Thyroid gland (tissue), 4 donors: ENCODE results near the gene HYAL4. TPM values are rescaled to one million over a fixed set of nuclear protein-coding genes. Genes with fewer than 3 reads are reported as not detected.

Experiments used
- DNase-seq, 2 donors: peaks; one replicate each; pipeline ENCODE4 v3.0.0-alpha.2; 2019
- H3K27ac ChIP-seq, 3 donors: fragments of 200-600 bp; sonication (generic); 1 replicate in 2 of 3; 2 replicates in 1 of 3; pipeline ENCODE4 v1.5.1; 2016 to 2019; ENCODE audit warnings: mild to moderate bottlenecking in 1 of 3, moderate library complexity in 1 of 3
- H3K27me3 ChIP-seq: fragments of 200-600 bp; sonication (generic); one replicate; pipeline ENCODE4 v1.5.1; 2019
- H3K36me3 ChIP-seq, 2 donors: fragments of 200-600 bp; sonication (generic); one replicate each; pipeline ENCODE4 v1.5.1; 2016 to 2019
- H3K4me1 ChIP-seq, 2 donors: fragments of 200-600 bp; sonication (generic); one replicate each; pipeline ENCODE4 v1.5.1; 2017 to 2019
- H3K4me3 ChIP-seq, 3 donors: fragments of 200-600 bp; sonication (generic); replicated peaks in 1 of 3; 1 replicate in 2 of 3; 2 replicates in 1 of 3; pipeline ENCODE4 v1.5.1; 2016; ENCODE audit warnings: mild to moderate bottlenecking in 1 of 3
- H3K9me3 ChIP-seq: fragments of 200-600 bp; sonication (generic); one replicate; pipeline ENCODE4 v1.5.1; 2017
- CTCF ChIP-seq, 6 experiments: fragments of 200-600 bp in 3 of 6; fragments of 450-650 bp in 3 of 6; sonication (generic) in 3 of 6; IDR thresholded peaks; one replicate each; pipeline ENCODE4 v1.5.1; 2016 to 2019; ENCODE audit warnings: antibody characterized with exemption in 6 of 6, mild to moderate bottlenecking in 2 of 6, inconsistent platforms in 1 of 6, moderate library complexity in 1 of 6
- POLR2A ChIP-seq, 2 donors: fragments of 450-650 bp; IDR thresholded peaks; one replicate each; pipeline ENCODE4 v1.6.1; 2017; ENCODE audit warnings: antibody characterized with exemption in 2 of 2, mild to moderate bottlenecking in 2 of 2, moderate library complexity in 1 of 2
- WGBS, 2 donors: methylation state at CpG; one replicate each; pipeline ENCODE4 v1.1.5; 2017; 5-methylcytosine and 5-hydroxymethylcytosine counted together
- intact Hi-C: fragments of 100-400 bp; cut with DNase I; formaldehyde crosslinking; loops from one replicate; pipeline ENCODE4 v1.15.1; 2023
- total RNA-seq, 4 donors: library from RNA; depleted of rRNA; stranded (reverse); fragments of >200 nt; gene quantifications; one replicate each; pipeline ENCODE4 v1.2.3, GENCODE V29; 2016

The HYAL4 gene
- total RNA-seq, 4 donors from 2014 or later = 0.13 to 0.89 TPM; not detected in 2

DNA sequence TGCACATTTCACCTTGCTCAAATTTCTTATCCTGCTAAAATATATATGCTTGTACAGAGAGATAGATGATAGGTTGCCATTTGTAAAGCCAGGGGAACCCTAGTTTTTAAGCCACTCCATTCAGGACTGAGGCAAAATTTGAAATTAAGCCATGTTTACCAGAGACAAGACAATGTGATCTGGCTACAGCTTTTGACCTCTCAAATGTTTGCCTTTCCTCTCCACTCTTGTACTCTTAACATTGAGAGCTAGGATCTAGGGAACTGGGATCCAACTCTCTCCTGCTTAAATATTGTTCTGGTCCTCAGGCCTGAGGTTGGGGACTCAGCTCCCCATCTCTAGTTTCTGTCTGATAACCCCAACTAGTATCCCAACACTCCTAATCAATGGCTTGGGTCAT lies 15.9 kb downstream of the HYAL4 start:
- TF ChIP-seq CTCF (IDR thresholded peaks at IDR 0.05) = no peak
- no peak for TF ChIP-seq POLR2A (IDR thresholded peaks at IDR 0.05)
- intact Hi-C loops = loop anchor here (10.0 kb wide), 1 partner anchor 66 kb away; no protein-coding TSS in a partner anchor
- DNase-seq = no peak

GRCh38 chr7:123862775-123863174 lies 17.8 kb downstream of the HYAL4 start:
- intact Hi-C loops = loop anchor here (10.0 kb wide), 1 partner anchor 68 kb away; no protein-coding TSS in a partner anchor
- Histone ChIP-seq H3K27ac (no peak overlapping the region), H3K4me3 (no peak overlapping the region), H3K9me3 (no peaks in the 10 kb centered on the region), H3K4me1 (no peaks in the 10 kb centered on the region), H3K36me3 (no peaks in the 10 kb centered on the region), H3K27me3 (no peaks in the 10 kb centered on the region)
- no peak for TF ChIP-seq POLR2A (IDR thresholded peaks at IDR 0.05)
- TF ChIP-seq CTCF (IDR thresholded peaks at IDR 0.05) = no peak
- DNase-seq = no peak

More for the DNA sequence above, 15.9 kb downstream of the HYAL4 start:
- no peak overlapping the region for H3K4me3 ChIP-seq
- no peaks in the 10 kb centered on the region for H3K36me3 ChIP-seq
- no peak overlapping the region for H3K27ac ChIP-seq
- H3K27me3 ChIP-seq = no peaks in the 10 kb centered on the region
- no peaks in the 10 kb centered on the region for H3K4me1 ChIP-seq
- no peaks in the 10 kb centered on the region for H3K9me3 ChIP-seq

- DNase-seq = no peak
- Histone ChIP-seq H3K4me1 (no peaks in the 10 kb centered on the region), H3K4me3 (no peak overlapping the region), H3K27ac (no peak overlapping the region), H3K9me3 (no peaks in the 10 kb centered on the region), H3K36me3 (no peaks in the 10 kb centered on the region), H3K27me3 (no peaks in the 10 kb centered on the region)
- no peak for TF ChIP-seq CTCF (IDR thresholded peaks at IDR 0.05)
- no peak for TF ChIP-seq POLR2A (IDR thresholded peaks at IDR 0.05)
- intact Hi-C loops = loop anchor here (10.0 kb wide), 1 partner anchor 69 kb away; no protein-coding TSS in a partner anchor
- WGBS, 2 donors = 94 to 100% methylated on average over 1 of the region's 1 CpG
Measured at GRCh38 chr7:123863461-123863860, 18.5 kb downstream of the HYAL4 start.

DNA sequence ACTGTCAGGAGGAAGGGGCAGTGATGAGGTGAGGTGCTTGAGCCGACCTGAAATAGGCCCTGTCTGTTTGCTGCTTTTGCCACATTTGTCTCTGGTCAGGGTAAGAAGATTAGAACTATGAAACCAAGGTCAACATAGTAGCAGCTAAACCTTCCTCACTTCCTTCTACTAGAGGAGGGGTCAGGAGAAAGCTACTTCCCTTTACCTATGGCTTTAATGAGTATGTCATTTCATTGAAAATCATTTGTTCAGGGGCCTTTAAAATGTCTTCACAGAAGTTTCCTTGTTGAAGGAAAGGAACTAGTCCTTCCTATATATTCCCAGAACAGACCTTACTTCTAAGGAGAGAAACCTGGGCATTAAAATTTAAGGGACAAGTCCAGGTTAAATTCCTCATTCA lies 19.0 kb downstream of the HYAL4 start:
- 38 to 62% methylated on average over 1 of the region's 1 CpG for WGBS, 2 donors
- H3K27me3 ChIP-seq = no peaks in the 10 kb centered on the region
- no peak overlapping the region for H3K27ac ChIP-seq
- intact Hi-C loops = loop anchor here (10.0 kb wide), 1 partner anchor 69 kb away; no protein-coding TSS in a partner anchor
- no peak for TF ChIP-seq POLR2A (IDR thresholded peaks at IDR 0.05)
- no peak for TF ChIP-seq CTCF (IDR thresholded peaks at IDR 0.05)
- no peak overlapping the region for H3K4me3 ChIP-seq
- DNase-seq = no peak
- H3K4me1 ChIP-seq = no peaks in the 10 kb centered on the region
- H3K9me3 ChIP-seq = no peaks in the 10 kb centered on the region
- H3K36me3 ChIP-seq = no peaks in the 10 kb centered on the region

DNA sequence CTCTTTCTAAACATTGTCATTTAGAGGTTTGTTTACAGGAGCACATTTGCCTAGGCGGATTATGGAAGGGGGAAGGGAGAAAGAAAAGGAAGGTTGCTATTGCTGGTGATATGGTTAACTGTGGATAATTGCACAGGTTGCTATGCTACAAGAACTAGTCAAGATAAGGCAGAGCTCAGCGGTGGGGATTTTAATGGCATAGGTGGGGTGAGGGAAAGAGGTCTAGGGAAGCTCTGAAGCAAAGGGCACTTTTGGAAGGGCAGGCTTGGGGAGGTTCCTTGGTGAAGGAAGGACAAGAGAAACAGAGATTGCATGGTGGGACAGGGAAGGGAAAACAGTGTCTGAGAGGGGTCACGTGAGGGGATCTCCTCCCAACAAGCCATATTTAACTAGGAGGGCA lies 19.5 kb downstream of the HYAL4 start:
- H3K4me1 ChIP-seq = no peaks in the 10 kb centered on the region
- H3K4me3 ChIP-seq = no peak overlapping the region
- 74 to 83% methylated on average over 3 of the region's 3 CpGs for WGBS, 2 donors
- TF ChIP-seq POLR2A (IDR thresholded peaks at IDR 0.05) (no peak), CTCF (IDR thresholded peaks at IDR 0.05) (no peak)
- H3K27me3 ChIP-seq = no peaks in the 10 kb centered on the region
- DNase-seq = no peak
- intact Hi-C loops = loop anchor here (10.0 kb wide), 1 partner anchor 70 kb away; no protein-coding TSS in a partner anchor
- no peaks in the 10 kb centered on the region for H3K9me3 ChIP-seq
- H3K36me3 ChIP-seq = no peaks in the 10 kb centered on the region
- H3K27ac ChIP-seq = no peak overlapping the region
